ENCODE data around the gene RANBP3.
"Not testable (repeated sequence)": the region's sequence is repeated elsewhere in the genome, so short reads cannot be mapped to it uniquely, and the experiment has no call there.

The RANBP3 gene

GRCh38 chr19:5874496-5874895 lies 103.4 kb downstream of the RANBP3 start:
- not testable (repeated sequence) for DNase-seq

GRCh38 chr19:5873617-5874199 lies 104.2 kb downstream of the RANBP3 start:
- no peak for DNase-seq

GRCh38 chr19:5870986-5871394 lies 107.0 kb downstream of the RANBP3 start:
- no peak for DNase-seq

- DNase-seq: no peak
Measured at GRCh38 chr19:5867201-5868136, 110.5 kb downstream of the RANBP3 start.

Measured in activated T-cell treated with anti-CD3 and anti-CD28 coated beads for 4 hours (primary cell).